HepG2 (cell line): ENCODE results near the gene RSPRY1. TPM values are rescaled to one million over a fixed set of nuclear protein-coding genes. Genes with fewer than 3 reads are reported as not detected.
A peak's percentile ranks its signal among the peaks of the same experiment; 100 is the strongest.

Experiments
- ATAC-seq: fragments of 200-7000 bp; cut with Tn5 transposase; 3 replicates; pipeline ENCODE4 v1.9.1; 2020; ENCODE audit warnings: mild to moderate bottlenecking, moderate library complexity
- BruUV-seq: library from RNA; stranded (reverse); fragments of 400-500 nt; replicated peaks from 2 replicates; lab custom pipeline; 2021; lab: Mats Ljungman, UMichigan
- CTCF ChIA-PET: fragments of 300-600 bp; formaldehyde crosslinking; extraction: SDS; loops from one replicate; lab custom pipeline; 2021; ENCODE audit warnings: low total read pairs, inconsistent platforms, low intra/inter-chr PET ratio; lab: Yijun Ruan, JAX
- POLR2A ChIA-PET: fragments of 350-600 bp; sonication (Branson Sonifier 250); formaldehyde crosslinking; loops from one replicate; lab custom pipeline; 2020; ENCODE audit warnings: antibody characterized with exemption, inconsistent platforms; lab: Yijun Ruan, JAX
- DNase-seq: peaks from one replicate; pipeline ENCODE4 v3.0.0-alpha.2; 2015; ENCODE audit warnings: low spot score
- FAIRE-seq: peaks from 3 replicates; lab custom pipeline; 2011; peaks lifted over from hg19 to GRCh38; lab: Jason Lieb, UNC
- H2AFZ ChIP-seq: one replicate; pipeline ENCODE4 v1.6.1; 2011; ENCODE audit warnings: low read length, inconsistent platforms
- H3K27ac ChIP-seq: fragments of 300-600 bp; 3 replicates; pipeline ENCODE4 v1.8.0; 2011; ENCODE audit warnings: mixed run types, mild to moderate bottlenecking, mixed read lengths, low read length, inconsistent platforms; ENCODE audit not compliant: insufficient read depth; ENCODE audit errors: extremely low read length
- H3K27me3 ChIP-seq, 2 experiments: fragments of 200-600 bp in 1 of 2; 2 replicates in 1 of 2; 3 replicates in 1 of 2; pipeline versions ENCODE4 v1.6.0 to v1.8.0; 2011; ENCODE audit warnings: low read length in 2 of 2, mild to moderate bottlenecking in 2 of 2, moderate library complexity in 2 of 2, inconsistent platforms in 1 of 2; ENCODE audit not compliant: insufficient read depth in 2 of 2, control insufficient read depth in 1 of 2
- H3K36me3 ChIP-seq, 2 experiments: fragments of 200-600 bp in 1 of 2; replicated peaks in 1 of 2; 2 replicates in 1 of 2; 3 replicates in 1 of 2; pipeline versions ENCODE4 v1.5.1 to v1.8.0; 2011; ENCODE audit warnings: low read length in 2 of 2, inconsistent platforms in 1 of 2; ENCODE audit not compliant: insufficient read depth in 2 of 2, control insufficient read depth in 1 of 2
- H3K4me1 ChIP-seq: 2 replicates; pipeline ENCODE4 v1.5.1; 2012; ENCODE audit warnings: low read length, inconsistent platforms; ENCODE audit not compliant: insufficient read depth
- H3K4me2 ChIP-seq: 2 replicates; pipeline ENCODE4 v1.6.0; 2011; ENCODE audit warnings: low read depth, low read length, inconsistent platforms
- H3K4me3 ChIP-seq, 3 experiments: fragments of 200-600 bp in 1 of 3; sonication (generic), shearing (Covaris generic) in 1 of 3; replicated peaks in 1 of 3; 2 replicates each; pipeline ENCODE4 v1.5.1; 2011 to 2016; ENCODE audit warnings: low read length in 3 of 3, inconsistent platforms in 2 of 3, low read depth in 2 of 3, mild to moderate bottlenecking in 2 of 3, control low read depth in 1 of 3, mixed read lengths in 1 of 3; ENCODE audit not compliant: insufficient read depth in 1 of 3
- H3K79me2 ChIP-seq: one replicate; pipeline ENCODE4 v1.6.1; 2011; ENCODE audit warnings: low read length, inconsistent platforms; ENCODE audit not compliant: insufficient read depth
- H3K9ac ChIP-seq: 2 replicates; pipeline ENCODE4 v1.6.0; 2011; ENCODE audit warnings: mild to moderate bottlenecking, low read depth, low read length, inconsistent platforms; ENCODE audit not compliant: insufficient read depth
- H3K9me3 ChIP-seq: 2 replicates; pipeline ENCODE4 v1.5.1; 2012; ENCODE audit warnings: mild to moderate bottlenecking, low read length
- H4K20me1 ChIP-seq: 2 replicates; pipeline ENCODE4 v1.6.0; 2011; ENCODE audit warnings: inconsistent platforms, mild to moderate bottlenecking, low read length, moderate library complexity; ENCODE audit not compliant: insufficient read depth
- MAF1 ChIP-seq: sonication (generic); formaldehyde crosslinking; IDR thresholded peaks from 2 replicates; pipeline ENCODE4 v1.5.0; 2020; ENCODE audit warnings: missing genetic modification reagents, borderline replicate concordance
- WGBS: methylation state at CpG from one replicate; pipeline ENCODE4 v1.1.6; 2017; ENCODE audit warnings: low lambda C conversion rate; 5-methylcytosine and 5-hydroxymethylcytosine counted together
- in situ Hi-C: cut with HindIII; loops from 2 replicates; pipeline ENCODE4 v1.10.0; 2017; ENCODE audit warnings: low pct_unique_long_range_greater_than_20kb; ENCODE audit not compliant: extremely low pct_ligation_motif_present
- intact Hi-C: fragments of 100-400 bp; cut with micrococcal nuclease; formaldehyde crosslinking; loops from one replicate; pipeline ENCODE4 v1.10.0; 2022; ENCODE audit not compliant: unreplicated experiment
- polyA plus RNA-seq, 8 experiments: library from polyadenylated mRNA; depleted of rRNA in 3 of 8; stranded (reverse) in 7 of 8; unstranded in 1 of 8; fragments of >200 nt; fragmentation: Illumina TruSeq in 4 of 8; extraction: Trizol in 4 of 8; gene quantifications; 2 replicates each; pipeline versions ENCODE4 v1.2.1 to v1.2.3, GENCODE V29; 2011 to 2016; ENCODE audit warnings: low read depth in 4 of 8, missing spikeins in 1 of 8, mixed read lengths in 1 of 8; ENCODE audit not compliant: insufficient read depth in 1 of 8
- total RNA-seq, 5 experiments: library from RNA; depleted of rRNA; stranded (reverse); fragments of >200 nt; fragmentation: Illumina TruSeq; extraction: Trizol; gene quantifications; 2 replicates each; pipeline ENCODE4 v1.2.3, GENCODE V29; 2016; ENCODE audit warnings: low read depth in 1 of 5
- TF ChIP-seq, protein P1 (sequence below): sonication (generic); formaldehyde crosslinking; IDR thresholded peaks from 2 replicates; pipeline ENCODE4 v1.5.1; 2020; ENCODE audit warnings: mild to moderate bottlenecking, missing genetic modification reagents, moderate library complexity

RSPRY1 gene
- total and polyA plus RNA-seq, 2 of the 13 experiments (the other 11 are each of a cell fraction or from before 2014, with no cell fraction given) = 53.4 to 61.0 TPM

DNA sequence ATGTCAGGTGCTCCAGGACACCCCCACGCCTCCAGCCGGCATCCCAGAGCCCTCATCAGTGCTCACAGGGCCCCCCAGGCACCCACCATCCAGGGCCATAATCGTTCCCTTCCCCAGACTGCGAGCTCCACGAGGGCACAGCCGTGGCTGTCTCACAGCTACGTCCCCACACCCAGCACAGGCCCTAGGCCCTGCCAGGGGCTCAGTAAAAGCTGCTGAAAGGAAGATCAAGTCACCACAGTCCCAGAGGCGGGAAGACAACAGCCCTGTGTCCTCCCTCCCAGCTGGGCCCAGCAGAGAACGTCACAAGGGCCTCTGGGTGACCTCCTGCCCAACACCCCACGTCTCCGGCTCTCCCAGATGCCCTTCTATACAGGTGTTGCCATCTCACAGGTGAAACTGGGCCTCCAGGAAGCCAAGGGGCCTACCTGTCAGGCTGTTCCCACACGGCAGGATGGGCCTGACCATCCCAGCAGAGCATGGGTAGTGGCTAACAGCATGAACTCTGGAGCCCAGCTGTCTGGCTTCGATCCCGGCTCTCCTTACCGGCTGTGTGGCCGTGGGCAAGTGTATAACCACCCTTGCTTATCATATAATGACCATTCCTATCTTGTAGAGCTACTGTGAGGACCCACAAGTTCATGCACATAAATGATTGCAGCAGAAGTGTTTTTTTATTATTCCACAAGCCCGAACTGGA is 76.9 kb downstream of the RSPRY1 start:
- intact Hi-C loops = no loop called here
- Histone ChIP-seq H3K9me3 (no peaks in the 10 kb centered on the region), H3K4me3 (peak overlapping the region in 1 of 3 experiments; percentile 21; a peak in 1 of 6 replicates), H3K79me2 (peaks cover 8% of the 10 kb centered on the region), H3K4me1 (peaks cover 21% of the 10 kb centered on the region), H3K4me2 (0 out of 2 replicates have a peak overlapping the region, but pooled peaks have one; percentile 18), H3K36me3 (peaks cover 26 to 48% of the 10 kb centered on the region in 2 experiments; a peak in 4 of 5 replicates), H3K27ac (no peak overlapping the region), H3K27me3 (no peaks in the 10 kb centered on the region), H3K9ac (no peak overlapping the region), H4K20me1 (peaks cover 5% of the 10 kb centered on the region), H2AFZ (no peak overlapping the region)
- DNase-seq (no peak), FAIRE-seq (no peak), ATAC-seq (no peak)
- in situ Hi-C loops = no loop called here
- no TSS peak for BruUV-seq
- ChIA-PET CTCF (no interaction called here), POLR2A (interaction anchor here (1.7 to 3.1 kb wide), 2 partner anchors 10 to 18 kb away, joined by 4 to 11 read pairs; partner anchors contain the start of gene ARL2BP)
- WGBS = 88% methylated on average over 13 of the region's 17 CpGs
- TF ChIP-seq MAF1 (CRISPR knock-in tag) = no peak
- TF ChIP-seq, protein P1, sequence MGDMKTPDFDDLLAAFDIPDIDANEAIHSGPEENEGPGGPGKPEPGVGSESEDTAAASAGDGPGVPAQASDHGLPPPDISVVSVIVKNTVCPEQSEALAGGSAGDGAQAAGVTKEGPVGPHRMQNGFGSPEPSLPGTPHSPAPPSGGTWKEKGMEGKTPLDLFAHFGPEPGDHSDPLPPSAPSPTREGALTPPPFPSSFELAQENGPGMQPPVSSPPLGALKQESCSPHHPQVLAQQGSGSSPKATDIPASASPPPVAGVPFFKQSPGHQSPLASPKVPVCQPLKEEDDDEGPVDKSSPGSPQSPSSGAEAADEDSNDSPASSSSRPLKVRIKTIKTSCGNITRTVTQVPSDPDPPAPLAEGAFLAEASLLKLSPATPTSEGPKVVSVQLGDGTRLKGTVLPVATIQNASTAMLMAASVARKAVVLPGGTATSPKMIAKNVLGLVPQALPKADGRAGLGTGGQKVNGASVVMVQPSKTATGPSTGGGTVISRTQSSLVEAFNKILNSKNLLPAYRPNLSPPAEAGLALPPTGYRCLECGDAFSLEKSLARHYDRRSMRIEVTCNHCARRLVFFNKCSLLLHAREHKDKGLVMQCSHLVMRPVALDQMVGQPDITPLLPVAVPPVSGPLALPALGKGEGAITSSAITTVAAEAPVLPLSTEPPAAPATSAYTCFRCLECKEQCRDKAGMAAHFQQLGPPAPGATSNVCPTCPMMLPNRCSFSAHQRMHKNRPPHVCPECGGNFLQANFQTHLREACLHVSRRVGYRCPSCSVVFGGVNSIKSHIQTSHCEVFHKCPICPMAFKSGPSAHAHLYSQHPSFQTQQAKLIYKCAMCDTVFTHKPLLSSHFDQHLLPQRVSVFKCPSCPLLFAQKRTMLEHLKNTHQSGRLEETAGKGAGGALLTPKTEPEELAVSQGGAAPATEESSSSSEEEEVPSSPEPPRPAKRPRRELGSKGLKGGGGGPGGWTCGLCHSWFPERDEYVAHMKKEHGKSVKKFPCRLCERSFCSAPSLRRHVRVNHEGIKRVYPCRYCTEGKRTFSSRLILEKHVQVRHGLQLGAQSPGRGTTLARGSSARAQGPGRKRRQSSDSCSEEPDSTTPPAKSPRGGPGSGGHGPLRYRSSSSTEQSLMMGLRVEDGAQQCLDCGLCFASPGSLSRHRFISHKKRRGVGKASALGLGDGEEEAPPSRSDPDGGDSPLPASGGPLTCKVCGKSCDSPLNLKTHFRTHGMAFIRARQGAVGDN = peak; percentile 21; the same call in 1 of the 2 replicates
